Smooth muscle cell (in vitro differentiated cells): Measurements from ENCODE around the gene COL1A1. TPM values are rescaled to one million over a fixed set of nuclear protein-coding genes. Genes with fewer than 3 reads are reported as not detected.

ENCODE experiments used
- DNase-seq: peaks from one replicate; lab custom pipeline; 2025; ENCODE audit not compliant: unreplicated experiment; lab: John Stamatoyannopoulos, UW
- H2AFZ ChIP-seq: fragments of 200-600 bp; sonication (generic); 2 replicates; pipeline ENCODE4 v1.6.0; 2016; ENCODE audit warnings: antibody characterized with exemption, low read depth, mild to moderate bottlenecking
- H3F3A ChIP-seq: fragments of 200-600 bp; sonication (generic); 2 replicates; pipeline ENCODE4 v1.6.0; 2017; ENCODE audit warnings: antibody characterized with exemption, low read depth
- H3K27ac ChIP-seq: fragments of 200-600 bp; sonication (generic); 2 replicates; pipeline ENCODE4 v1.5.1; 2016; ENCODE audit warnings: low read depth, mild to moderate bottlenecking
- H3K27me3 ChIP-seq: fragments of 200-600 bp; sonication (generic); 2 replicates; pipeline ENCODE4 v1.6.1; 2016; ENCODE audit warnings: low read depth, mild to moderate bottlenecking
- H3K36me3 ChIP-seq: fragments of 200-600 bp; sonication (generic); 2 replicates; pipeline ENCODE4 v1.5.1; 2016; ENCODE audit warnings: low read depth
- H3K4me1 ChIP-seq: fragments of 200-600 bp; sonication (generic); 2 replicates; pipeline ENCODE4 v1.5.1; 2016; ENCODE audit warnings: low read depth
- H3K4me2 ChIP-seq: fragments of 200-600 bp; sonication (generic); 2 replicates; pipeline ENCODE4 v1.6.0; 2016; ENCODE audit warnings: mild to moderate bottlenecking
- H3K4me3 ChIP-seq: fragments of 200-600 bp; sonication (generic); 2 replicates; pipeline ENCODE4 v1.5.1; 2016; ENCODE audit warnings: mild to moderate bottlenecking
- H3K79me2 ChIP-seq: fragments of 200-600 bp; sonication (generic); 2 replicates; pipeline ENCODE4 v1.6.0; 2016; ENCODE audit warnings: low read depth, mild to moderate bottlenecking
- H3K9ac ChIP-seq: fragments of 200-600 bp; sonication (generic); 2 replicates; pipeline ENCODE4 v1.6.0; 2016; ENCODE audit warnings: low read depth
- H3K9me3 ChIP-seq: fragments of 200-600 bp; sonication (generic); replicated peaks from 2 replicates; pipeline ENCODE4 v1.5.1; 2016; ENCODE audit warnings: low read depth
- H4K20me1 ChIP-seq: fragments of 200-600 bp; sonication (generic); 2 replicates; pipeline ENCODE4 v1.6.0; 2016; ENCODE audit warnings: low read depth
- CTCF ChIP-seq: fragments of 200-600 bp; sonication (generic); IDR thresholded peaks from 2 replicates; pipeline ENCODE4 v1.5.1; 2017; ENCODE audit warnings: borderline replicate concordance, mild to moderate bottlenecking, antibody characterized with exemption; ENCODE audit not compliant: insufficient read depth, poor library complexity, severe bottlenecking
- WGBS: methylation state at CpG from one replicate; pipeline ENCODE4 v1.1.7; 2016; ENCODE audit warnings: low lambda C conversion rate; 5-methylcytosine and 5-hydroxymethylcytosine counted together
- polyA plus RNA-seq: library from polyadenylated mRNA; unstranded; fragments of >200 nt; fragmentation: Nextera tagmentation; extraction: Ambion mirVana; gene quantifications from 2 replicates; pipeline ENCODE4 v1.2.1, GENCODE V29; 2016
- total RNA-seq: library from RNA; depleted of rRNA; stranded (reverse); fragments of >200 nt; gene quantifications from 2 replicates; pipeline ENCODE4 v1.2.3, GENCODE V29; 2014

COL1A1 gene
- total and polyA plus RNA-seq, 2 experiments from 2014 or later: 4,141 to 25,649 TPM

GRCh38 chr17:50204431-50204830, 3.0 kb upstream of the COL1A1 start:
- no peak for TF ChIP-seq CTCF
- Histone ChIP-seq H3K4me3 (no peak overlapping the region), H4K20me1 (peaks cover 20% of the 10 kb centered on the region), H2AFZ (no peak overlapping the region), H3K27ac (peak overlapping the region; percentile 99), H3K36me3 (no peaks in the 10 kb centered on the region), H3K4me1 (peaks cover 46% of the 10 kb centered on the region), H3F3A (peaks cover 33% of the 10 kb centered on the region), H3K9ac (peak overlapping the region; percentile 45), H3K9me3 (no peaks in the 10 kb centered on the region), H3K4me2 (peak overlapping the region; percentile 99), H3K27me3 (no peaks in the 10 kb centered on the region), H3K79me2 (peaks cover 41% of the 10 kb centered on the region)
- 96% methylated on average over 3 of the region's 3 CpGs for WGBS
- no peak for DNase-seq

- H3K27me3 ChIP-seq: no peaks in the 10 kb centered on the region
- peaks cover 40% of the 10 kb centered on the region for H3K4me1 ChIP-seq
- peak overlapping the region; percentile 58 for H3K9ac ChIP-seq
- H3K4me3 ChIP-seq: no peak overlapping the region
- DNase-seq: no peak
- H3F3A ChIP-seq: peaks cover 38% of the 10 kb centered on the region
- WGBS: 40% methylated on average over 13 of the region's 13 CpGs
- no peaks in the 10 kb centered on the region for H3K9me3 ChIP-seq
- peaks cover 48% of the 10 kb centered on the region for H3K79me2 ChIP-seq
- H3K4me2 ChIP-seq: peak overlapping the region; percentile 99
- H4K20me1 ChIP-seq: peaks cover 27% of the 10 kb centered on the region
- no peak overlapping the region for H2AFZ ChIP-seq
- TF ChIP-seq CTCF: no peak
- peak overlapping the region; percentile 99 for H3K27ac ChIP-seq
- peaks cover 3% of the 10 kb centered on the region for H3K36me3 ChIP-seq
Observed at GRCh38 chr17:50203604-50204345, 2.3 kb upstream of the COL1A1 start.

GRCh38 chr17:50203086-50203485, 1.7 kb upstream of the COL1A1 start:
- H3K9ac ChIP-seq: peak overlapping the region; percentile 58
- no peak for TF ChIP-seq CTCF
- peaks cover 45% of the 10 kb centered on the region for H3F3A ChIP-seq
- peak overlapping the region; percentile 99 for H3K27ac ChIP-seq
- no peaks in the 10 kb centered on the region for H3K27me3 ChIP-seq
- H4K20me1 ChIP-seq: peaks cover 33% of the 10 kb centered on the region
- peaks cover 10% of the 10 kb centered on the region for H3K36me3 ChIP-seq
- H3K4me1 ChIP-seq: peaks cover 39% of the 10 kb centered on the region
- peaks cover 55% of the 10 kb centered on the region for H3K79me2 ChIP-seq
- peak overlapping the region; percentile 99 for H3K4me2 ChIP-seq
- no peaks in the 10 kb centered on the region for H3K9me3 ChIP-seq
- H3K4me3 ChIP-seq: peak overlapping the region; percentile 33
- DNase-seq: no peak
- H2AFZ ChIP-seq: no peak overlapping the region
- 31% methylated on average over 14 of the region's 14 CpGs for WGBS
